Measurements from ENCODE around the gene KLHL29. TPM values are rescaled to one million over a fixed set of nuclear protein-coding genes. Genes with fewer than 3 reads are reported as not detected.

KLHL29 gene
- total RNA-seq, 1 donor from 2014 or later: 15.1 TPM

DNA sequence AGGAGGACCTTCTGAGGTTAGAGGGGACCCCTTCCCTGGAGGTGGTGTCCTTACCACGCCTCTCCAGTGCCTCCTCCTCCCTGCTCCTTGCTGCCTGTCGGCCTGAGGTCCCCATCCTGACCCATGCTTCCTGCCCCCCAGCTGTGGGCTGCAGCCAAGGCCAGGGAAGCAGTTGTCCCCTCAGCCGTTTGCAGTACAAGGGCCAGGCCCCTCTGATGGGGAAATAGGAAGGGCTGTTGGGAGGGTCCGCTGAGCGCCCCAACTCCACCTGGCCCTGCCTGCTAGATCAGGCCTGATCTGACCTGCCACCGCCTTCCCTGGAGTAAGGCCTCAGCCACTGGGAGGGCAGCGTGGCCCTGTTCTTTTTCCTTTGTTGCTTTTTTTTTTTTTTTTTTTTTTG is 219.8 kb downstream of the KLHL29 start:
- intact Hi-C loops (cut with DNase I): no loop called here
- Histone ChIP-seq H3K9me3 (no peaks in the 10 kb centered on the region), H3K4me3 (no peak overlapping the region), H3K36me3 (no peaks in the 10 kb centered on the region), H3K27ac (no peak overlapping the region), H3K27me3 (no peaks in the 10 kb centered on the region), H3K4me1 (no peaks in the 10 kb centered on the region)
- DNase-seq: peak; percentile 54
- TF ChIP-seq, protein P1, sequence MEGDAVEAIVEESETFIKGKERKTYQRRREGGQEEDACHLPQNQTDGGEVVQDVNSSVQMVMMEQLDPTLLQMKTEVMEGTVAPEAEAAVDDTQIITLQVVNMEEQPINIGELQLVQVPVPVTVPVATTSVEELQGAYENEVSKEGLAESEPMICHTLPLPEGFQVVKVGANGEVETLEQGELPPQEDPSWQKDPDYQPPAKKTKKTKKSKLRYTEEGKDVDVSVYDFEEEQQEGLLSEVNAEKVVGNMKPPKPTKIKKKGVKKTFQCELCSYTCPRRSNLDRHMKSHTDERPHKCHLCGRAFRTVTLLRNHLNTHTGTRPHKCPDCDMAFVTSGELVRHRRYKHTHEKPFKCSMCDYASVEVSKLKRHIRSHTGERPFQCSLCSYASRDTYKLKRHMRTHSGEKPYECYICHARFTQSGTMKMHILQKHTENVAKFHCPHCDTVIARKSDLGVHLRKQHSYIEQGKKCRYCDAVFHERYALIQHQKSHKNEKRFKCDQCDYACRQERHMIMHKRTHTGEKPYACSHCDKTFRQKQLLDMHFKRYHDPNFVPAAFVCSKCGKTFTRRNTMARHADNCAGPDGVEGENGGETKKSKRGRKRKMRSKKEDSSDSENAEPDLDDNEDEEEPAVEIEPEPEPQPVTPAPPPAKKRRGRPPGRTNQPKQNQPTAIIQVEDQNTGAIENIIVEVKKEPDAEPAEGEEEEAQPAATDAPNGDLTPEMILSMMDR (IDR thresholded peaks at IDR 0.05): no peak
- no peak for ATAC-seq

DNA sequence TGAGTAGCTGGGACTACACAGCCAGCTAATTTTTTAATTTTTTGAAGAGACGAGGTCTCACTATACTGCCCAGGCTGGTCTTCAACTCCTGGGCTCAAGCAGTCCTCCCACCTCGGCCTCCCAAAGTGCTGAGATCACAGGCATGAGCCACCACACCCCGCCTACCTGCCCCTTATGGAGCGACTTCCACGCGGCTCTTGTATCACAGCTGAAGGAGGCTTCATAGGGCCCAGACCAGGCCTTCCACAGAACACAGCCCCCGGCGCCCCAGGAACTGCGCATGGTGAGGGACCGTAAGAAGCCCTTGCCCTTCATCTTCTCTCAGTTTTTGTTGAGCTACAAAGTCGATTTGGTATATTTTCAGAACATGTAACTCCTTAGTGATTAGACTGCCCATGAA is 220.3 kb downstream of the KLHL29 start:
- no peaks in the 10 kb centered on the region for H3K36me3 ChIP-seq
- no peak overlapping the region for H3K27ac ChIP-seq
- no peaks in the 10 kb centered on the region for H3K27me3 ChIP-seq
- intact Hi-C loops (cut with DNase I): no loop called here
- TF ChIP-seq, protein P1 (IDR thresholded peaks at IDR 0.05): no peak
- H3K4me3 ChIP-seq: no peak overlapping the region
- no peaks in the 10 kb centered on the region for H3K9me3 ChIP-seq
- ATAC-seq: no peak
- no peak for DNase-seq
- H3K4me1 ChIP-seq: no peaks in the 10 kb centered on the region

GRCh38 chr2:23606196-23606595 is 221.2 kb downstream of the KLHL29 start:
- TF ChIP-seq, protein P1 (IDR thresholded peaks at IDR 0.05): no peak
- no peak overlapping the region for H3K4me3 ChIP-seq
- H3K4me1 ChIP-seq: no peaks in the 10 kb centered on the region
- H3K27ac ChIP-seq: no peak overlapping the region
- no peaks in the 10 kb centered on the region for H3K9me3 ChIP-seq
- ATAC-seq: no peak
- no peaks in the 10 kb centered on the region for H3K36me3 ChIP-seq
- DNase-seq: no peak
- H3K27me3 ChIP-seq: no peaks in the 10 kb centered on the region
- intact Hi-C loops (cut with DNase I): no loop called here

GRCh38 chr2:23606968-23607367 is 222.0 kb downstream of the KLHL29 start:
- Histone ChIP-seq H3K4me1 (no peaks in the 10 kb centered on the region), H3K27me3 (no peaks in the 10 kb centered on the region), H3K4me3 (no peak overlapping the region), H3K27ac (no peak overlapping the region), H3K36me3 (no peaks in the 10 kb centered on the region), H3K9me3 (no peaks in the 10 kb centered on the region)
- intact Hi-C loops (cut with DNase I): no loop called here
- DNase-seq: no peak
- peak; percentile 30 for ATAC-seq
- TF ChIP-seq, protein P1 (IDR thresholded peaks at IDR 0.05): no peak

- no peaks in the 10 kb centered on the region for H3K36me3 ChIP-seq
- DNase-seq (no peak), ATAC-seq (no peak)
- H3K4me1 ChIP-seq: no peaks in the 10 kb centered on the region
- intact Hi-C loops (cut with DNase I): no loop called here
- H3K4me3 ChIP-seq: no peak overlapping the region
- H3K27ac ChIP-seq: no peak overlapping the region
- H3K27me3 ChIP-seq: no peaks in the 10 kb centered on the region
- TF ChIP-seq, protein P1 (IDR thresholded peaks at IDR 0.05): no peak
- H3K9me3 ChIP-seq: no peaks in the 10 kb centered on the region
Measured at GRCh38 chr2:23607925-23608324, 222.9 kb downstream of the KLHL29 start.

GRCh38 chr2:23609254-23609653 is 224.3 kb downstream of the KLHL29 start:
- H3K4me3 ChIP-seq: no peak overlapping the region
- ATAC-seq (no peak), DNase-seq (no peak)
- intact Hi-C loops (cut with DNase I): no loop called here
- no peaks in the 10 kb centered on the region for H3K36me3 ChIP-seq
- no peak overlapping the region for H3K27ac ChIP-seq
- TF ChIP-seq, protein P1 (IDR thresholded peaks at IDR 0.05): no peak
- H3K4me1 ChIP-seq: no peaks in the 10 kb centered on the region
- H3K9me3 ChIP-seq: no peaks in the 10 kb centered on the region
- no peaks in the 10 kb centered on the region for H3K27me3 ChIP-seq

Measured in upper lobe of right lung (tissue), 1 donor.